PC-3 (cell line): Measurements from ENCODE around the gene HOXC9. TPM values are rescaled to one million over a fixed set of nuclear protein-coding genes. Genes with fewer than 3 reads are reported as not detected.

ENCODE experiments used
- ATAC-seq: fragments of 200-7000 bp; cut with Tn5 transposase; 2 replicates; pipeline ENCODE4 v1.9.1; 2020; ENCODE audit warnings: mild to moderate bottlenecking, moderate library complexity
- BruUV-seq: library from RNA; stranded (reverse); fragments of 400-500 nt; replicated peaks from 2 replicates; lab custom pipeline; 2021; lab: Mats Ljungman, UMichigan
- CTCF ChIA-PET: fragments of 300-600 bp; sonication (Branson Sonifier 250); formaldehyde crosslinking; loops from one replicate; lab custom pipeline; 2022; ENCODE audit warnings: antibody characterized with exemption; lab: Charles Lee
- POLR2A ChIA-PET: fragments of 300-600 bp; sonication (Branson Sonifier 250); formaldehyde crosslinking; loops from one replicate; lab custom pipeline; 2022; ENCODE audit warnings: antibody characterized with exemption; ENCODE audit not compliant: unreplicated experiment; lab: Charles Lee
- DNase-seq: peaks from one replicate; pipeline ENCODE4 v3.0.0-alpha.2; 2015
- H2AFZ ChIP-seq: fragments of 300-600 bp; sonication (generic); 2 replicates; pipeline ENCODE4 v1.6.0; 2016; ENCODE audit warnings: antibody characterized with exemption, low read length
- H3F3A ChIP-seq: fragments of 300-600 bp; sonication (generic); one replicate; pipeline ENCODE4 v1.6.0; 2017; ENCODE audit warnings: antibody characterized with exemption, low read length, control low read depth, mild to moderate bottlenecking; ENCODE audit not compliant: unreplicated experiment
- H3K27ac ChIP-seq: fragments of 300-600 bp; sonication (generic); 2 replicates; pipeline ENCODE4 v1.5.1; 2016; ENCODE audit warnings: mild to moderate bottlenecking, low read length
- H3K27me3 ChIP-seq: fragments of 300-600 bp; sonication (generic); 2 replicates; pipeline ENCODE4 v1.6.1; 2016; ENCODE audit warnings: low read length, mixed read lengths
- H3K36me3 ChIP-seq: fragments of 300-600 bp; sonication (generic); 2 replicates; pipeline ENCODE4 v1.6.1; 2016; ENCODE audit warnings: low read depth, mixed run types, low read length, mixed read lengths
- H3K4me1 ChIP-seq: fragments of 300-600 bp; sonication (generic); 2 replicates; pipeline ENCODE4 v1.5.1; 2016; ENCODE audit warnings: low read length; ENCODE audit not compliant: insufficient read depth
- H3K4me2 ChIP-seq: fragments of 300-600 bp; sonication (generic); 2 replicates; pipeline ENCODE4 v1.6.0; 2016; ENCODE audit warnings: low read length
- H3K4me3 ChIP-seq: fragments of 300-600 bp; sonication (generic); 2 replicates; pipeline ENCODE4 v1.5.1; 2016; ENCODE audit warnings: mild to moderate bottlenecking, low read length, mixed read lengths
- H3K79me2 ChIP-seq: fragments of 300-600 bp; sonication (generic); 2 replicates; pipeline ENCODE4 v1.6.1; 2017; ENCODE audit warnings: low read length, mixed read lengths
- H3K9ac ChIP-seq: fragments of 300-600 bp; sonication (generic); 2 replicates; pipeline ENCODE4 v1.6.0; 2016; ENCODE audit warnings: mild to moderate bottlenecking, low read length
- H3K9me2 ChIP-seq: fragments of 300-600 bp; sonication (generic); replicated peaks from 2 replicates; pipeline ENCODE4 v1.6.1; 2016; ENCODE audit warnings: mixed run types, low read length, mixed read lengths
- H3K9me3 ChIP-seq: fragments of 300-600 bp; sonication (generic); 2 replicates; pipeline ENCODE4 v1.6.1; 2016; ENCODE audit warnings: low read length, mixed read lengths
- H4K20me1 ChIP-seq: fragments of 300-600 bp; sonication (generic); 2 replicates; pipeline ENCODE4 v1.6.1; 2016; ENCODE audit warnings: low read length, mixed read lengths
- EZH2 ChIP-seq: fragments of 300-600 bp; sonication (generic); IDR thresholded peaks from one replicate; pipeline ENCODE4 v1.6.1; 2017; ENCODE audit warnings: antibody characterized with exemption, mild to moderate bottlenecking, low read length; ENCODE audit not compliant: unreplicated experiment
- EZH2phosphoT487 ChIP-seq: fragments of 300-600 bp; sonication (generic); IDR thresholded peaks from 2 replicates; pipeline ENCODE4 v1.6.1; 2018; ENCODE audit warnings: mild to moderate bottlenecking, antibody characterized with exemption, low read length, borderline replicate concordance
- intact Hi-C: fragments of 100-400 bp; cut with micrococcal nuclease; formaldehyde crosslinking; loops from 2 replicates; pipeline ENCODE4 v1.9.0; 2023
- total RNA-seq: library from RNA; depleted of rRNA; stranded (reverse); fragments of >200 nt; gene quantifications from 2 replicates; pipeline ENCODE4 v1.2.3, GENCODE V29; 2014
- TF ChIP-seq, protein P1 (sequence below): fragments of 300-600 bp; sonication (generic); conservative IDR thresholded peaks from 2 replicates; pipeline ENCODE4 v1.5.1; 2017; ENCODE audit warnings: antibody characterized with exemption, low read depth, mild to moderate bottlenecking, low read length

Gene HOXC9
- total RNA-seq, 1 experiment from 2014 or later, result 1.5 TPM

DNA sequence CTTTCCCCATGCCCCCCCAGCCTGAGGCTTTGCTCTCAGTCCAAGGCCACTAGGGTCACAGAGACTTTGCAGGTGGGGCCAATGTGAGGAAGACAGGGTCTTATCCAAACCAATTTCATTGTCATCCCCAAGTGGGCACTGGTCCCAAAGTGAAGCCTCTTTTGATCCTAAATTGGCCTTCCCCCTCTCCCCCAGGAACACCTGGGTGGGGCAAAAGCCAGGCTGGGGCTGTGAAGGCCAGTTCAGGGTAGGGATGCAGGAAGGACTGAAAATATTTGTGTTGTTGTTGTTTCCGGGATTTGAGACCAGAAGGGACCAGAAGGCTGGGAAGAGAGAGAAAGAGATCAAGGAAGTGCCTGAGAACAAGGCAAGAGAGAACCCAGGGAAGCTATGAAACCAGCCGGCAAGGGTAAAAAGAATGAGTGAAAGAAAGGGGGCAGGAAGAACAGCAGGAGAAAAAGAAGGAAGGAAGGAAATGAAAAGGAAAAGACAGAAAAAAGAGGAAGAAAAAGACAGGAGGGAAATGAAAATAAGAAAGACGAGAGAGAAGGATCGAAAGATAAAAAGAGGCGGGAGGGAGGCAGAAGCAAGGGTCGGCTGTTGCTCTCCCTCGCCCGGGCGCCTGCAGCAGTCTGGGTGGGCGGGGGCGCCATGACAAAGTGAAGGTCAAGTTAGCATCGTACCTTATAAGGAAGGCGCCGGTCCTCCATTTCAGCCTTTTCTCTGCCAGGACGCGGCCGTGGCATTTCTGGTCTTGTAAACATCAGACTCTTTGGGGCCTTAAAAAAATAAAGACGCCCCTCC lies 34.5 kb upstream of the HOXC9 start:
- DNase-seq (no peak), ATAC-seq (no peak)
- no peaks in the 10 kb centered on the region for H4K20me1 ChIP-seq
- no TSS peak for BruUV-seq
- no peaks in the 10 kb centered on the region for H3F3A ChIP-seq
- H3K4me2 ChIP-seq, result no peak overlapping the region
- no peaks in the 10 kb centered on the region for H3K27me3 ChIP-seq
- no peaks in the 10 kb centered on the region for H3K4me1 ChIP-seq
- no peaks in the 10 kb centered on the region for H3K9me3 ChIP-seq
- H3K36me3 ChIP-seq, result no peaks in the 10 kb centered on the region
- no peaks in the 10 kb centered on the region for H3K9me2 ChIP-seq
- CTCF ChIA-PET, result no interaction called here
- TF ChIP-seq, protein P1, sequence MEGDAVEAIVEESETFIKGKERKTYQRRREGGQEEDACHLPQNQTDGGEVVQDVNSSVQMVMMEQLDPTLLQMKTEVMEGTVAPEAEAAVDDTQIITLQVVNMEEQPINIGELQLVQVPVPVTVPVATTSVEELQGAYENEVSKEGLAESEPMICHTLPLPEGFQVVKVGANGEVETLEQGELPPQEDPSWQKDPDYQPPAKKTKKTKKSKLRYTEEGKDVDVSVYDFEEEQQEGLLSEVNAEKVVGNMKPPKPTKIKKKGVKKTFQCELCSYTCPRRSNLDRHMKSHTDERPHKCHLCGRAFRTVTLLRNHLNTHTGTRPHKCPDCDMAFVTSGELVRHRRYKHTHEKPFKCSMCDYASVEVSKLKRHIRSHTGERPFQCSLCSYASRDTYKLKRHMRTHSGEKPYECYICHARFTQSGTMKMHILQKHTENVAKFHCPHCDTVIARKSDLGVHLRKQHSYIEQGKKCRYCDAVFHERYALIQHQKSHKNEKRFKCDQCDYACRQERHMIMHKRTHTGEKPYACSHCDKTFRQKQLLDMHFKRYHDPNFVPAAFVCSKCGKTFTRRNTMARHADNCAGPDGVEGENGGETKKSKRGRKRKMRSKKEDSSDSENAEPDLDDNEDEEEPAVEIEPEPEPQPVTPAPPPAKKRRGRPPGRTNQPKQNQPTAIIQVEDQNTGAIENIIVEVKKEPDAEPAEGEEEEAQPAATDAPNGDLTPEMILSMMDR, result no peak
- no peak for TF ChIP-seq EZH2
- TF ChIP-seq EZH2phosphoT487, result no peak
- POLR2A ChIA-PET, result no interaction called here
- no peak overlapping the region for H3K4me3 ChIP-seq
- no peak overlapping the region for H3K27ac ChIP-seq
- no peak overlapping the region for H2AFZ ChIP-seq
- intact Hi-C loops, result no loop called here
- no peaks in the 10 kb centered on the region for H3K79me2 ChIP-seq
- no peak overlapping the region for H3K9ac ChIP-seq

- no peaks in the 10 kb centered on the region for H3K4me1 ChIP-seq
- no peaks in the 10 kb centered on the region for H3K36me3 ChIP-seq
- H3K4me2 ChIP-seq, result no peak overlapping the region
- H3K9me2 ChIP-seq, result no peaks in the 10 kb centered on the region
- H3K27me3 ChIP-seq, result no peaks in the 10 kb centered on the region
- H3K79me2 ChIP-seq, result no peaks in the 10 kb centered on the region
- DNase-seq (no peak), ATAC-seq (no peak)
- H4K20me1 ChIP-seq, result no peaks in the 10 kb centered on the region
- no peaks in the 10 kb centered on the region for H3F3A ChIP-seq
- H3K9ac ChIP-seq, result no peak overlapping the region
- H2AFZ ChIP-seq, result no peak overlapping the region
- CTCF ChIA-PET, result no interaction called here
- no peak overlapping the region for H3K27ac ChIP-seq
- no TSS peak for BruUV-seq
- no peak overlapping the region for H3K4me3 ChIP-seq
- TF ChIP-seq EZH2phosphoT487, result no peak
- TF ChIP-seq, protein P1, result no peak
- TF ChIP-seq EZH2, result no peak
- intact Hi-C loops, result no loop called here
- POLR2A ChIA-PET, result no interaction called here
- H3K9me3 ChIP-seq, result no peaks in the 10 kb centered on the region
These were observed 33.9 kb upstream of the HOXC9 start for GRCh38 chr12:53966085-53966384.

DNA sequence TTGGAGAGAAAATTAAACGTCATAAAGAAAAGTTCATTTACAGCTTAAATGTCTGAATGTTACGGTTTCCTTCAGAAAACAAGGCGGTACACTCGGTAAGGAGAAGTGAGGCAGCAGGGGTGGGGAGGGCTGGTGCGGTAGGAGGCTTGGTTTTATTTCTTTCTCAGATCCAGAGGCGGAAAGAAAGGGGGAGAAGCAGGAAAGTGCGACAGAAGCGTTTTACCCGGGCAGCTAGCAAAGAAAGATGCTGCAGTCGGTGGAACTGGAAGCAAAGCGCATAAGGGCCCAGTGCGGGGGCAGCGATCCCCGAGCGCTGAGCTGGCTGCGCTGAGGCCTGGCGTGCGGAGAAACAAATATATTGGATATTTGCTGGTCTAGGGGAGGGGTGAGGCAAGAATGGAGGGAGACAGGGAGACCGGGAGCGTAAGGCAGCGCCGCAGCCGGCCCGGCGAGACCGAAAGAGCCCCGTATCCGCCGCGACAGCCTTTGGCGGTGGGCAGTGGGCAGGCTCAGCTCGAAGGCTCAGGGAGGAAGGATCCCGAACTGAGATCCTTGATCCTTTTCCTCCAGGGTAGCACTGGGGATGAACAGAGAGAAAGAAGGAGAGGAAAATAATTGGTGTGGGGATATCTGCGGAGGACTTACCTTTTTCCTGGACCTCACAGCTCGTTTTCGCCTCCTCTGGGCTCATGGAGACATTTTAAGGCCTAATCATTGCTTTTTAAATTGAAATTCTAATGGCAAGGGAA lies 33.4 kb upstream of the HOXC9 start:
- BruUV-seq, result no TSS peak
- no peak for ATAC-seq
- no peaks in the 10 kb centered on the region for H3K27me3 ChIP-seq

More for the DNA sequence above, 33.4 kb upstream of the HOXC9 start:
- POLR2A ChIA-PET, result no interaction called here
- no peaks in the 10 kb centered on the region for H3K4me1 ChIP-seq
- no peaks in the 10 kb centered on the region for H4K20me1 ChIP-seq
- no peaks in the 10 kb centered on the region for H3K79me2 ChIP-seq
- no peaks in the 10 kb centered on the region for H3K9me3 ChIP-seq
- CTCF ChIA-PET, result no interaction called here
- H3K9me2 ChIP-seq, result no peaks in the 10 kb centered on the region
- intact Hi-C loops, result no loop called here
- H3K36me3 ChIP-seq, result no peaks in the 10 kb centered on the region
- no peak overlapping the region for H3K4me2 ChIP-seq
- DNase-seq, result no peak
- no peaks in the 10 kb centered on the region for H3F3A ChIP-seq
- no peak overlapping the region for H3K4me3 ChIP-seq
- H2AFZ ChIP-seq, result no peak overlapping the region
- no peak overlapping the region for H3K27ac ChIP-seq
- no peak overlapping the region for H3K9ac ChIP-seq
- TF ChIP-seq EZH2phosphoT487, result no peak
- TF ChIP-seq, protein P1, result no peak
